Uterus (tissue), 4 donors: Measurements from ENCODE around the gene MEGF8. TPM values are rescaled to one million over a fixed set of nuclear protein-coding genes. Genes with fewer than 3 reads are reported as not detected.
A peak's percentile ranks its signal among the peaks of the same experiment; 100 is the strongest.

Experiments used
- DNase-seq, 2 donors: peaks; one replicate each; pipeline ENCODE4 v3.0.0-alpha.2; 2019 to 2020
- H3K27ac ChIP-seq, 2 donors: fragments of 200-600 bp; sonication (generic); 1 replicate in 1 of 2; 2 replicates in 1 of 2; pipeline ENCODE4 v1.5.1; 2016 to 2018
- H3K27me3 ChIP-seq, 2 donors: fragments of 200-600 bp; sonication (generic); one replicate each; pipeline ENCODE4 v1.5.1; 2018 to 2019; ENCODE audit warnings: control low read depth in 1 of 2
- H3K36me3 ChIP-seq, 2 donors: fragments of 200-600 bp; sonication (generic); one replicate each; pipeline ENCODE4 v1.5.1; 2019; ENCODE audit warnings: control low read depth in 1 of 2
- H3K4me1 ChIP-seq, 2 donors: fragments of 200-600 bp; sonication (generic); one replicate each; pipeline ENCODE4 v1.5.1; 2018 to 2019; ENCODE audit warnings: control low read depth in 1 of 2
- H3K4me3 ChIP-seq, 2 donors: fragments of 200-600 bp; sonication (generic); 1 replicate in 1 of 2; 2 replicates in 1 of 2; pipeline ENCODE4 v1.5.1; 2018 to 2019; ENCODE audit warnings: mild to moderate bottlenecking in 1 of 2
- H3K9me3 ChIP-seq, 2 donors: fragments of 200-600 bp; sonication (generic); one replicate each; pipeline ENCODE4 v1.5.1; 2019; ENCODE audit warnings: control low read depth in 1 of 2
- CTCF ChIP-seq, 4 experiments: fragments of 200-600 bp in 2 of 4; fragments of 450-650 bp in 2 of 4; sonication (generic) in 2 of 4; IDR thresholded peaks; one replicate each; pipeline ENCODE4 v1.5.1; 2016 to 2019; ENCODE audit warnings: antibody characterized with exemption in 4 of 4, mild to moderate bottlenecking in 2 of 4, moderate library complexity in 1 of 4
- POLR2A ChIP-seq, 2 donors: fragments of 450-650 bp; IDR thresholded peaks; one replicate each; pipeline ENCODE4 v1.6.1; 2016; ENCODE audit warnings: antibody characterized with exemption in 2 of 2, mild to moderate bottlenecking in 1 of 2, moderate library complexity in 1 of 2
- intact Hi-C: fragments of 100-400 bp; cut with DNase I; formaldehyde crosslinking; loops from one replicate; pipeline ENCODE4 v1.15.1; 2023; ENCODE audit warnings: low total_unique reads
- total RNA-seq, 4 donors: library from RNA; depleted of rRNA in 3 of 4; stranded (reverse); fragments of >200 nt in 3 of 4; gene quantifications; one replicate each; pipeline versions ENCODE4 v1.1.0 to v1.2.4, GENCODE V29; 2014 to 2023
- donor health status: DM: yes; HTN: yes; CAD: no.

The MEGF8 gene
- total RNA-seq, 4 donors from 2014 or later, result 3.6 to 30.0 (median 19.1) TPM

- TF ChIP-seq POLR2A (IDR thresholded peaks at IDR 0.05), result no peak
- TF ChIP-seq CTCF (IDR thresholded peaks at IDR 0.05), result no peak
- peaks cover 6 to 43% of the 10 kb centered on the region in 2 donors for H3K4me1 ChIP-seq
- no peaks in the 10 kb centered on the region for H3K36me3 ChIP-seq
- no peak overlapping the region for H3K4me3 ChIP-seq
- H3K27me3 ChIP-seq, result no peaks in the 10 kb centered on the region
- intact Hi-C loops, result no loop called here
- no peaks in the 10 kb centered on the region for H3K9me3 ChIP-seq
- DNase-seq, result peak; percentile 35 to 41
- peak overlapping the region; percentile 97 for H3K27ac ChIP-seq
Measured at GRCh38 chr19:42278452-42279154, 46.8 kb upstream of the MEGF8 start.

- Histone ChIP-seq H3K9me3 (no peaks in the 10 kb centered on the region), H3K27ac (peak overlapping the region; percentile 97), H3K4me3 (peak overlapping the region; percentile 58 to 87), H3K36me3 (no peaks in the 10 kb centered on the region), H3K4me1 (peaks cover 6 to 43% of the 10 kb centered on the region in 2 donors), H3K27me3 (no peaks in the 10 kb centered on the region)
- no peak for DNase-seq
- intact Hi-C loops, result no loop called here
- TF ChIP-seq POLR2A (IDR thresholded peaks at IDR 0.05) (no peak), CTCF (IDR thresholded peaks at IDR 0.05) (no peak)
Measured at GRCh38 chr19:42279155-42279901, 46.1 kb upstream of the MEGF8 start.

- H3K4me3 ChIP-seq, result peak overlapping the region; percentile 58 to 87
- DNase-seq, result peak; percentile 94 to 95
- no peaks in the 10 kb centered on the region for H3K36me3 ChIP-seq
- H3K4me1 ChIP-seq, result peaks cover 6 to 49% of the 10 kb centered on the region in 2 donors
- no peaks in the 10 kb centered on the region for H3K9me3 ChIP-seq
- H3K27ac ChIP-seq, result peak overlapping the region; percentile 97
- intact Hi-C loops, result no loop called here
- no peaks in the 10 kb centered on the region for H3K27me3 ChIP-seq
- TF ChIP-seq CTCF (IDR thresholded peaks at IDR 0.05), result peak; percentile 91 to 95 (median 94)
- TF ChIP-seq POLR2A (IDR thresholded peaks at IDR 0.05), result peak in 1 of 2 donors; percentile 66
Measured at GRCh38 chr19:42279902-42280814, 45.3 kb upstream of the MEGF8 start.

GRCh38 chr19:42280815-42281145 lies 44.7 kb upstream of the MEGF8 start:
- intact Hi-C loops, result no loop called here
- H3K36me3 ChIP-seq, result no peaks in the 10 kb centered on the region
- H3K27ac ChIP-seq, result peak overlapping the region; percentile 97
- H3K4me3 ChIP-seq, result peak overlapping the region; percentile 58 to 87
- peak; percentile 86 to 90 for DNase-seq
- H3K27me3 ChIP-seq, result no peaks in the 10 kb centered on the region
- peaks cover 6 to 55% of the 10 kb centered on the region in 2 donors for H3K4me1 ChIP-seq
- TF ChIP-seq POLR2A (IDR thresholded peaks at IDR 0.05), result no peak
- TF ChIP-seq CTCF (IDR thresholded peaks at IDR 0.05), result no peak
- H3K9me3 ChIP-seq, result no peaks in the 10 kb centered on the region
